KMS-11 (cell line): Measurements from ENCODE around the gene PLD4.
A peak's percentile ranks its signal among the peaks of the same experiment; 100 is the strongest.
"Not testable (repeated sequence)": the region's sequence is repeated elsewhere in the genome, so short reads cannot be mapped to it uniquely, and the experiment has no call there.

Experiments used
- H2AFZ ChIP-seq: fragments of 200-600 bp; sonication (generic); 2 replicates; pipeline ENCODE4 v1.6.1; 2016; ENCODE audit warnings: antibody characterized with exemption, mixed run types, low read depth
- H3K27ac ChIP-seq: fragments of 200-600 bp; sonication (generic); 2 replicates; pipeline ENCODE4 v1.6.1; 2016; ENCODE audit warnings: mild to moderate bottlenecking, mixed run types
- H3K27me3 ChIP-seq: fragments of 200-600 bp; sonication (generic); 2 replicates; pipeline ENCODE4 v1.6.1; 2017; ENCODE audit warnings: mild to moderate bottlenecking, low read depth, mixed run types, moderate library complexity; ENCODE audit not compliant: insufficient read depth
- H3K36me3 ChIP-seq: fragments of 200-600 bp; sonication (generic); 2 replicates; pipeline ENCODE4 v1.6.1; 2017; ENCODE audit warnings: mild to moderate bottlenecking, mixed run types; ENCODE audit not compliant: insufficient read depth
- H3K4me1 ChIP-seq: fragments of 200-600 bp; sonication (generic); 2 replicates; pipeline ENCODE4 v1.6.1; 2016; ENCODE audit warnings: mild to moderate bottlenecking, low read depth, mixed run types; ENCODE audit not compliant: poor library complexity, severe bottlenecking
- H3K4me2 ChIP-seq: fragments of 200-600 bp; sonication (generic); 2 replicates; pipeline ENCODE4 v1.7.0; 2016; ENCODE audit warnings: mild to moderate bottlenecking, mixed run types
- H3K4me3 ChIP-seq: fragments of 200-600 bp; sonication (generic); IDR thresholded peaks from 2 replicates; pipeline ENCODE4 v1.6.1; 2017; ENCODE audit warnings: low read depth, low read length, mixed read lengths; ENCODE audit not compliant: insufficient read depth
- H3K79me2 ChIP-seq: fragments of 200-600 bp; sonication (generic); 2 replicates; pipeline ENCODE4 v1.6.1; 2016; ENCODE audit warnings: low read depth, mixed run types; ENCODE audit not compliant: insufficient read depth
- H3K9ac ChIP-seq: fragments of 200-600 bp; sonication (generic); 2 replicates; pipeline ENCODE4 v1.6.1; 2016; ENCODE audit warnings: mild to moderate bottlenecking, mixed run types
- H4K20me1 ChIP-seq: fragments of 200-600 bp; sonication (generic); 2 replicates; pipeline ENCODE4 v1.6.1; 2016; ENCODE audit warnings: mild to moderate bottlenecking, mixed run types; ENCODE audit not compliant: insufficient read depth
- TF ChIP-seq, protein P1 (sequence below): fragments of 200-600 bp; sonication (generic); conservative IDR thresholded peaks from 2 replicates; pipeline ENCODE4 v1.6.1; 2017; ENCODE audit warnings: low read depth, mild to moderate bottlenecking, antibody characterized with exemption, low read length, moderate library complexity, mixed read lengths

PLD4 gene

DNA sequence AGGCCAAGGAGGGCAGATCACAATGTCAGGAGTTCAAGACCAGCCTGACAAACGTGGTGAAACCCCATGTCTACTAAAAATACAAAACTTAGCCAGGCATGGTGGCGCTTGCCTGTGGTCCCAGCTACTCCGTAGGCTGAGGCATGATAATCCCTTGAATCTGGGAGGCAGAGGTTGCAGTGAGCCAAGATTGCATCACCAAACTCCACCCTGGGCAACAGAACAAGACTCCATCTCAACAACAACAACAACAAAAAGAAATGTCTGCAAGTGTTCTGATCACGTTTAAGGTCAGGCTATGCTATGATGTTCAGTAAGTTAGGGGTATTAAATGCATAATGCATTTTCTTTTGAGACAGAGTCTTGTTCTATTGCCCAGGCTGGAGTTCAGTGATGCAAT is 6.7 kb upstream of the PLD4 start:
- no peak overlapping the region for H3K9ac ChIP-seq
- no peak overlapping the region for H3K4me2 ChIP-seq
- no peaks in the 10 kb centered on the region for H4K20me1 ChIP-seq
- no peaks in the 10 kb centered on the region for H3K27me3 ChIP-seq
- no peaks in the 10 kb centered on the region for H3K79me2 ChIP-seq
- H2AFZ ChIP-seq: no peak overlapping the region
- H3K4me3 ChIP-seq: no peak overlapping the region
- H3K27ac ChIP-seq: no peak overlapping the region
- TF ChIP-seq, protein P1, sequence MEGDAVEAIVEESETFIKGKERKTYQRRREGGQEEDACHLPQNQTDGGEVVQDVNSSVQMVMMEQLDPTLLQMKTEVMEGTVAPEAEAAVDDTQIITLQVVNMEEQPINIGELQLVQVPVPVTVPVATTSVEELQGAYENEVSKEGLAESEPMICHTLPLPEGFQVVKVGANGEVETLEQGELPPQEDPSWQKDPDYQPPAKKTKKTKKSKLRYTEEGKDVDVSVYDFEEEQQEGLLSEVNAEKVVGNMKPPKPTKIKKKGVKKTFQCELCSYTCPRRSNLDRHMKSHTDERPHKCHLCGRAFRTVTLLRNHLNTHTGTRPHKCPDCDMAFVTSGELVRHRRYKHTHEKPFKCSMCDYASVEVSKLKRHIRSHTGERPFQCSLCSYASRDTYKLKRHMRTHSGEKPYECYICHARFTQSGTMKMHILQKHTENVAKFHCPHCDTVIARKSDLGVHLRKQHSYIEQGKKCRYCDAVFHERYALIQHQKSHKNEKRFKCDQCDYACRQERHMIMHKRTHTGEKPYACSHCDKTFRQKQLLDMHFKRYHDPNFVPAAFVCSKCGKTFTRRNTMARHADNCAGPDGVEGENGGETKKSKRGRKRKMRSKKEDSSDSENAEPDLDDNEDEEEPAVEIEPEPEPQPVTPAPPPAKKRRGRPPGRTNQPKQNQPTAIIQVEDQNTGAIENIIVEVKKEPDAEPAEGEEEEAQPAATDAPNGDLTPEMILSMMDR: no peak
- no peaks in the 10 kb centered on the region for H3K36me3 ChIP-seq
- peaks cover 34% of the 10 kb centered on the region for H3K4me1 ChIP-seq

DNA sequence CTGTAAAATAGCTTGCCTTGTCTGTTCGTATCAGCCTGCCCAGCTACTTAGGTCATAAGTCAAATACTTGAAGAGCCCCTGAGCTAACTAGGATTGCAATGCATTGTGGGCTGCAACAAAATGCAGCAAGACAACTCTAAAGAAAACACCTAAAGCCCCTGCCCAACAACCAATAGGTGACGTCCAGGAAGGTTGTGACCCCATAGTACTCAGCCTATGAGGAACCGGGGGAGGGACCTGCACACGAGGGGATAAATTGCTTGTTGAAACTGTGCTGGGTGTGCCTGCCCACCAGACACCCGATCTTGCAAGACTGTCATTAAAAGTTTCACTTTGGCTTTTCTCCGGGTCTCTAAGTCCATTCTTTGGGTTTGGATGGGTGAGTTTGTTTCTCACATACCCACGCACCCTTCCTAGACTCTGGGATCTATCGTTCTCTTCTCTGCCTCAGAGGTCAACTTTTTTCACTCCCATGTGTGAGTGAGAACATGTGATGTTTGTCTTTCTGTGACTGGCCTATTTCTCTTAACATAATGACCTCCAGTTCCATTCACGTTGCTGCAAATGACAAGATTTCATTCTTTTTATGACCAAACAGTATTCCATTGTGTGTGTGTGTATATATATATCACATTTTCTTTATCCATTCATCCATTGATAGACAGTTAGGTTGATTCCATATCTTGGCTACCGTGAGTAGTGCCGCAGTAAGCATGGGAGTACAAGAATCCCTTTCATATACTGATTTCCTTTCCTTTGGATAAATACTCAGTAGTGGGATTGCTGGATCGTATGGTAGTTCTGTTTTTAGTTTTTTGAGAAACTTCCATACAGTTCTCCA is 5.3 kb upstream of the PLD4 start:
- H3K4me1 ChIP-seq: peaks cover 34% of the 10 kb centered on the region
- not testable (repeated sequence) for H3K36me3 ChIP-seq, H3K4me3 ChIP-seq, H2AFZ ChIP-seq, H3K27me3 ChIP-seq, H3K79me2 ChIP-seq, H4K20me1 ChIP-seq
- H3K27ac ChIP-seq: peak overlapping the region; percentile 59
- H3K9ac ChIP-seq: 0 out of 2 replicates have a peak overlapping the region, but pooled peaks have one; percentile 22
- peak overlapping the region; percentile 26 for H3K4me2 ChIP-seq

DNA sequence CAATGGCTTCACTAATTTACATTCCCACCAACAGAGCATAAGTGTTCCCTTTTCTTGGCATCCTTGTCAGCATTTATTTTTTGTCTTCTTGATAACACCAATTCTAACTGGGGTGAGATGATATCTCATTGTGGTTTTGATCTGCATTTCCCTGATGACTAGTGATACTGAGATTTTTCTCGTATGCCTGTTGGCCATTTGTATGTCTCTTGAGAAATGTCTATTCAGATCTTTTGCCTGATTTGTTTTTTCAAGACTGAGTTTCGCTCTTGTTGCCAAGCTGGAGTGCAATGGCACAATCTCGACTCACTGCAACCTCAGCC is 4.7 kb upstream of the PLD4 start:
- no peak overlapping the region for H3K9ac ChIP-seq
- peak overlapping the region; percentile 26 for H3K4me2 ChIP-seq
- H2AFZ ChIP-seq: no peak overlapping the region
- H4K20me1 ChIP-seq: no peaks in the 10 kb centered on the region
- peak overlapping the region; percentile 59 for H3K27ac ChIP-seq
- TF ChIP-seq, protein P1: no peak
- peaks cover 37% of the 10 kb centered on the region for H3K4me1 ChIP-seq
- no peaks in the 10 kb centered on the region for H3K36me3 ChIP-seq
- no peaks in the 10 kb centered on the region for H3K27me3 ChIP-seq
- H3K79me2 ChIP-seq: no peaks in the 10 kb centered on the region
- H3K4me3 ChIP-seq: no peak overlapping the region

DNA sequence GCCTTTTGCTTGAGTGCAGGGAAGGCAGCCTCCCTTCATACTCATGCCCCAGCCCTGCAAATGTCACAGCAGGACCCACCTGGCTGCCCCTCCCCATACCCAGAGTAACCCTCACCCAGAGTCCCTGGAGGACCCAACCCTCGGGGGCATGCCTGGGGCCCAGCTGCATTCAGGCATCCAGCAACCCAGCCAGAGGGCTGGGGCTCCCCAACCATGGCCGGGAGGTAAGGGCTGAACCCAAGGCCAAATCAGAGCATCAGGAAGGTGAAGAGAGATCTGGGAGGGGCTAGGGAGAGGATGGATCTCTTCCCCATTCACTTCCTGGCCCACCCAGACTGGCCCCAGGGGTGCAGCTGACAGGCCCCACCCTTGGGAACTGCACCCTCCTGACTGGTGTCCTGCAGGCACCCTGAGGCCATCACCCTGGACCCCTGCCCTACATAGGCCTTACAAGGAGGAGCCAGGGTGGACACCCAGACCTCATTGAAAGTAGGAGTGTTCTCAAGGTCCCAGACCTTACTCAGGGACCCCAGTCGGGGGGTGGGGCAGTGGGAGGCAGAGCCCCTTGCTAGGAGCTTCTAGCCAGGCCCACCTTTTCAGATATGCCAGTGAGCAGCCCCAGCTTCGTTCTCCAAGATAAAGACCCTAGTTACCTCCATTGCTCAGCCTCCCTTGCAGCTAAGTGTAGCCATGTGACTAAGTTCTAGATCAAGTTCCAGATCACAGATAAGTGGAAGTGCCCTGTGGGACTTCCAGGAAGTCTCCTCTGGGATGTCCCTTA is 849 bp upstream of the PLD4 start:
- H3K4me2 ChIP-seq: no peak overlapping the region

More for the DNA sequence above, 849 bp upstream of the PLD4 start:
- H3K27me3 ChIP-seq: no peaks in the 10 kb centered on the region
- TF ChIP-seq, protein P1: no peak
- no peaks in the 10 kb centered on the region for H3K36me3 ChIP-seq
- no peaks in the 10 kb centered on the region for H3K79me2 ChIP-seq
- H4K20me1 ChIP-seq: no peaks in the 10 kb centered on the region
- peaks cover 50% of the 10 kb centered on the region for H3K4me1 ChIP-seq
- H3K4me3 ChIP-seq: no peak overlapping the region
- no peak overlapping the region for H3K27ac ChIP-seq
- no peak overlapping the region for H2AFZ ChIP-seq
- no peak overlapping the region for H3K9ac ChIP-seq
